HG03378 (cell line): ENCODE results near the gene CTPS1.

ENCODE experiments used
- ATAC-seq: cut with Tn5 transposase; IDR thresholded peaks from one replicate; pipeline ENCODE4 v1.9.1; 2021; ENCODE audit warnings: mild to moderate bottlenecking, moderate library complexity; ENCODE audit not compliant: unreplicated experiment

CTPS1 gene

DNA sequence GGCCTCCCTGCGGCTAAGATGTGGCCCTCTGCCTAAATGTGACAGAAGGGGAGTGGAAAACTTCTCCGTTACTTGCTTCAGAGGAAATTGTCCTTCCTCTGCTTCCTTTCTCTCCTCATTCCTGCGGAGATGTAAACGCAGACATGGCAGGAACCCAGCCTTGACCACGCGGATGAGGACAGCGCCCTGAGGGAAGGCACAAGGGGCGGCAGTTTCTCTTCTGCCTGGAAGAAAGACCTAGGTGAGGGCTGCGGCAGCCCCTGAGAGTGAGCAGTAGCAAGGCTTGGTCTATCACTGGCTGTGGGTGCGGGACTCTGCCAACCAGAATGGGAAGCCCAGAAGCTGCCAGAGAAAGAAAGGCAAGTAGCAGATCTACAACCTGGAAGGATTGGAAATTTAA is 14.0 kb upstream of the CTPS1 start:
- ATAC-seq: no peak

DNA sequence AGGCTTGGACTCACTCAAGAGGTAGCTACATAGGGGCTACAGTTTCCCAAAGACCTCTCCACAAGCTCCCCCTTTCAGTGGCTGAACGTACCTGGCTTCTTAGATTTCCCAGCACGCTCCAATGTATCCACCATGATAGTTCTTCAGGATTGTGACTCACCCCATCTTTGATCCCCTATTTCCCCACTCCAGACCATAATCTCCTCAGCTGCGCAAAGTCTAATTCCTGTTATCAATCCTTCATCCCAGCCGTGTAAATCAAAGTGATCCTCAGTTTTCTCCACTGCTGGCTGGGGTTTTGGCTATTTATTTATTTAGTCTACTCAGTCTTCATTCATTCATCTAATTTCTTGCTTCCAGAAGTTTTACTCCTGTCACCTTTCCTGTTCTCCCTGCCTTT is 13.1 kb upstream of the CTPS1 start:
- no peak for ATAC-seq

DNA sequence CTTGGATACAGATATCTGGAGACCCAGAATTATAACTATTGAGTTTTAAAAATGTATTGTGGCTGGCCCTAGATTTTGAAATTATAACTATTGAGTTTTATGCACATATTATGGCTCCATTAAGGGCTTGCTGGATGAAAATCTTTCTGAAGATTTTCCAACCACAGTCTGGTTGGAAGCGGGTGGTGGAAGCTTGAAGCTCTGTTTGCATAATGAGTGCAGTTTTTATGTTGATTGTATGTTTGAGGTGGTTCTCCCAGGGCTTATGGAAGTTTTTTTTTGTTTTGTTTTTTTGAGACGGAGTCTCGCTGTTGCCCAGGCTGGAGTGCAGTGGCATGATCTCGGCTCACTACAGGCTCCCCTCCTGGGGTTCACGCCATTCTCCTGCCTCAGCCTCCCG is 10.1 kb upstream of the CTPS1 start:
- ATAC-seq: no peak

DNA sequence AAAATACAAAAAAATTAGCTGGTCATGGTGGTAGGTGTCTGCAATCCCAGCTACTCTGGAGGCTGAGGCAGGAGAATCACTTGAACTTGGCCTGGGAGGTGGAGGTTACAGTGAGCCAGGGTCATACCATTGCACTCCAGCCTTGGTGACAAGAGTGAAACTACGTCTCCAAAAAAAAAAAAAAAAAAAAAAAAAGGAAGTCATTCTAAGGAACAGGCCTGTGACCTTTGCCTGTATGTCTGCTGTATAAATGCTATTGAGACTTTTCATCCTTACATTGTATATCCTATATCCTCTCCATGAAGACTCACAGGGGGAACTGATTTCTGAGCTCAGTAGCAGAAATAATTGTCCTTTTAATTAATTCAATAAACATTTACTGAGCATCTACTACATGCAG is 7.5 kb upstream of the CTPS1 start:
- no peak for ATAC-seq

DNA sequence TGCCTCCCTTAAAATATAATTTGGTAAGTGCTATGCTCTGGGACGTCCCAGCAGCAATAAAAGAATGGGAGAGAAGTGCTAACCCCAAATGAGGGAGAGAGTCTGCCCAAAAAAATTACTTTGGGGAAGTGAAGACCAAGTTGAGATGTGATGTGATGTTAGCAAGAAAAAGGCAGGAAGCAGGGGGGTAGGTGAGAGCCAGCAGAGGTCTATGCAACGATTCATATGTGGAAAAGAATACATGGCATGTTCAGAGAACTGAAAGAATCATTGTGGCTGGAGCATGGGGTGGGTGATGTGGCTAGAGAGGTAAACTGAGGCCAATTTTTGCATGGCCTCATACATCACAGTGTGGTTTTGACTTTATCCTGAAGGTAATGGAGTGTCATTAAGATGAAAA is 5.6 kb upstream of the CTPS1 start:
- ATAC-seq: no peak

DNA sequence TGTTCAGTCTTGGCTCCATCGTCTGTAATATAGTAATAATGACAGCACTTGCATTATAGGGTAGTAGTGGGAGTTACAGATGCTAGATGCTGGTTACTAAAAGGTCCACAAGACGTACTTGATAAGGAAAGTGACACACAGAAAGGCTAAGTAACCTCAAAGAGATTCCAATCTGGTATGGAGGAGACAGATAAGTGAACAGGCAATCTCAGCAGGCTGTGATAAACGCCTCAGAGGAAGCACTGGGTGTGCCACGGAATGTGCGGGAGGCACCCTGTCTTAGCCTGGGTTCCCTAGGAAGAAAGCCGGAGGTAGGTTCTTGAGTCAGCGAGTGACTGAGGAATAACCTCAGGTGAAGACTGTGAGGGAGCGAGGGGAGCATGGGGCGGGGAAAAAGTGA is 4.6 kb upstream of the CTPS1 start:
- no peak for ATAC-seq

DNA sequence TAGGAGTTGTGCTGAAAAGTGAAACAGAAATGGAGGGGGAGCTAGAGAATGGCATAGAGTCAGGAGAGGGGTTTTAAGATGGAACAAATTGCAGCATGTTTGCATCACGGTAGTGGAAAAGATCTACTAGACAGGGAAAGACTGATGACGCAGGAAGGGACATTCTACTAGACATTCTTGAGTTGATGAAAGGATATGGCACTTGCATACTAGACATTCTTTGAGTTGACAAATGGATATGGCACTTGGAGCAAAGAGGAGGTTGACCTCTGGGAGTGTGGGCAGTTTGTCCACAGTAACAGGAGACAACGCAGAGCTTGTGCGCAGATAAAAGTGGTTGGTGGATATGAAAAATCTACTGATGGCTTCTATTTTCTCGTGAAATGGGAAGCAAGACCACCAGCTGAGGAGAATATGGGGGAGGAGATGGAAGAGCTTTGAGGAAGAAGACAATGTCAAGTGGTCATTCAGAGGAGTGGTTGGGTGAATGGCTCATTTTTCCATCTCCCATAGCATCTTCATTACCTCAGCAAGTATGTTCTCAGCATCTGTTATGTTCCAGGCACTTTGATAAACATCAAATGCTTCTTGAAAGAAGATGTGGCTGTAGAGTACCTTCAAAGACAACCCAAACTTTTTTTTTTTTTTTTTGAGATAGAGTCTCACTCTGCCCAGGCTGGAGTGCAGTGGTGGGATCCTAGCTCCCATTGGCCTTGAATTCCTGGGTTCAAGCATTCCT is 2.4 kb upstream of the CTPS1 start:
- no peak for ATAC-seq

DNA sequence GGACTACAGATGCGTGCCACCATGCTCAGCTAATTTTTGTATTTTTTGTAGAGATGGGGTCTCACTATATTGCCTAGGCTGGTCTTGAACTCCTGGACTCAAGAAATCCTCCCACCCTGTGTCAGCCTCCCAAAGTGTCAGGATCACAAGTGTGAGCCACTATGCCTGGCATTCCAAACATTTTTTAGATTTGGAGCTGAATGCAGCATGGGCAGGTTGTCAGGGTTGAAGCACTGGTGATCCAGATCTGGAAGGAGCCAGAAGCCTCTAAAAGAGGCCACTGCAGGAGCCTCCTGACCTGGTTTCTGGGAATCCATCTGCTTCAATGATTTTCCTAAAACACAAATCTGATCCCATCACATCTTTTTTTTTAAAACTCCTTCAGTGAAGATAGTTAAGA is 1.8 kb upstream of the CTPS1 start:
- no peak for ATAC-seq

DNA sequence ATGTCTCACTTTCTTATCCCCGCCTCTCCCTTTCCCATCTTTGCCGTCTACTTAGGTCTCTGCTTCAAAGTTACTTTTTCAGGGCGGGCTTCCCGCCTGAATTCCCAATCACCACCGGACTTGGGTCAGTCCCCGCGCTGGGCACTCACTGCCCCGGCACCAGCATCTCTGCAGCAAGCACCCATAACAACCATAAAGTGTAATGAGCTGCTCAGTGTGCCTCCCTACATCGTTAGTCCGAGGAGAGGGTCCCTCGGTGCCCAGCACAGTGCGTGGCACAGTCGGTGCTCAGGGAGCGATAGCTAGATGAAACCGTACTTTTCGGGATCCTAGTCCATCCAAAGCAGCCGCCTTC is 633 bp upstream of the CTPS1 start:
- ATAC-seq: no peak

DNA sequence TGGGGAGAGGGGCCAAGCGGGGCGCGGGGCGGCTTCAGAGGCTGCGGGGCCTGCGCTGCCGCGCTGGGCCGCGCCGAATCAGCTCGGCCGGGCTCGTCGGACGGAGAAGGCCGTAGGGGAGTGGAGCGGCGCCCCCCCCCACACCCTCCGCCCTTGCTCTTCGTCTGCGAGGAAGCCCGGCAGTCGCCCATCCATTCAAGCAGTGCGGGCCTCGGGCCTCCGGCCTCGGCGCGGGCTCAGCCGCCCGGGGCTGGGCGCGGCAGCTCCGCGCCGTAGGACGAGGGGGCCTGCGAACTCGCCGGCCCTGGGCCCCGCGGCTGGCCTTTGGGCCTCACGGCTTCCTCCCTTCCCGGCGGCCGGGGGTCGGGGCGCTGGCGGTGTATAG is 564 bp downstream of the CTPS1 start:
- ATAC-seq: peak; percentile 9

DNA sequence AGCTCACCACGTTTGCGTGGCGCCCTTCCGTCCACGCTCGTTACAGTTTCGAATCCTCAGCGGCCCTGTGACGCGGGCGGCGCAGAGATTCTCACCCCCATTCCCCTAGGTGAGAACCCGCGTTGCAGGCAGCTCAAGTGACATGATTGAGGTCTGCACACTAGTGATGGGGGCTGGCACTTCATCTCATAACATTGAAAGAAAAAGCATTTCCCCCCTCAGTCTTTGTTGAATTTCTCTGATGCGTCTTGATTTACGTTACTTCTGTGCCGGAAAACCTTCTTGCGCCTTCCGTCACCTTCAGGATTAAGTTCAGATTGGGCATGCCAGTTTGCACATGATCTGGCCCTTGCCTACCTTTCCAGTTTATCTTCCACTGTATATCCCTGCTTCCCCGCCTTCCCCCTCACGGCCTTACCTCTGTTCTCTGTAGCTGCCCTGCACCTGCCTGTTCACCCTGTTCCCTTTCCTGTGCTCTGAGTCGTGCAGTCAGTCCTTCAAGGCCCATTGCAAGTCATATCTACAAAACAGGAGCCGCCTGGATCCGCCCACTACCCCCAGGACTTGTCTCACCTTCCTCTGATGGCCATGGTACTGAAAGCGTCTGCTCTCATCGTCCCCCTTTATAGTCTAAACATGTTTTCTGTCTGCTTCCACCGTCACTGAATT is 1.1 kb downstream of the CTPS1 start:
- peak; percentile 8 for ATAC-seq

DNA sequence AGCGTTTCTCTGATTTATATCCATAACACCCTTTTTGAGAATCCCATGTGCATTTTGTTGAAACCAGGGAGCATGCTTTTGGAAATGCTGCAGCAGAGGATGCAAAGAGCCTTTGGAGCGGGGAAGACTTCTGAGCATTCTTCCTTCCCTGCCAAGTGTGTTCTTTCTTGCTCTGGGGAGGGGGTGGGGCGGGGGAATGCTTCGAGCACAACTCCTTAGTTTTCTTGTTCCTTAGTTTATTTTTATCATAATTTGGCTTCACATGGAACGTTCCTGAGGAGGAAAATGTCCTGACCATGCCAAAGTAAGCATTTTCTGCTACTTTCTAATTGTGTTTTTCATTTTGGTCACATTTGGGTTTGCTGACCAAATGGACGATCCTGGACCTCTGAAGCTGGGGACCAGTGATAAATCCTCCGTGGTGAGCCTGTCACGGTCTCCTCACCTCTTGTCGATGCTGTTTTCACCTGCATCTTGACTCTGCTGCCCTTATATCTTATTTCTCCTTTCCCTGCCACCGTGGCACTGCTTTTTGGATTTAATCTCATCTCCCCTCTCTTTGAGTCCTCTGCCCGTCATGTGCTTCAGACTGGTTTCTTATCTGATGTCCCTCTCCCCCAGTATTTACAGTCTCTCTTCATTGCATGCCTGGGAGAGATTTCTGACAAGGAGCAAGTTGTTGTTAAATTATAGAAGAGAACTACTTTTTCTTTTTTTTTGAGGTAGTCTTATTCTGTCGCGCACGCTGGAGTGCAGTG is 2.4 kb downstream of the CTPS1 start:
- ATAC-seq: no peak

DNA sequence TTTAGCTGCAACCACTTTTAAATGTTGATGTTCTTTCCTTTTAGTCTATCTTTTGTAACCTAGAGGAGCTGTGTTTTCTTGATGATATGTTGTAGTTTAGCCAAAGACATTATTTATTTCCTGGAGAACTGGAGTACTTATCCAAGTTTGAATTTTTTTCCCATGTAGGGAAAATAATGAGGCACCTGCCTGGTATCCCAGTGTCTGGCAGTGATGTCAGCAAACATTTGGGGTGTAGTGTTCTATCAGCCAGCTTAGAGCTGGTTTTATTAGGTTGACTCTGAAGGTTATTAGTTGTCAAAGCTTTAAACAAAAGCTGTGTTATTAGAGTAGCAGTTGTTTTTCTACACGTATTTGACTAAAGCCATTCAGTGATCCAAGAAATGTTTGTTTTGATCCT is 3.2 kb downstream of the CTPS1 start:
- no peak for ATAC-seq

DNA sequence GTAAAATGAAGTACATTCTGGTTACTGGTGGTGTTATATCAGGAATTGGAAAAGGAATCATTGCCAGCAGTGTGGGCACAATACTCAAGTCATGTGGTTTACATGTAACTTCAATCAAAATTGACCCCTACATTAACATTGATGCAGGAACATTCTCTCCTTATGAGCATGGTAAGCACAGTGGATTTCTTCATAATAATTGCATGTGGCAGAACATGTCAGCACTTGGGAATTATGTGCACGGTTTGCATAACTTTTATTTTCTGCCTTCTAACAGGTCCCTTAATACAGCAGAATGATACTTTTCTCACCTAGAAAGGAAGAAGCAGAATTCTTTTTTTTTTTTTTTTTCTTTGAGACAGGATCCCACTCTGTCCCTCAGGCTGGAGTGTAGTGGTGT is 3.8 kb downstream of the CTPS1 start:
- no peak for ATAC-seq

DNA sequence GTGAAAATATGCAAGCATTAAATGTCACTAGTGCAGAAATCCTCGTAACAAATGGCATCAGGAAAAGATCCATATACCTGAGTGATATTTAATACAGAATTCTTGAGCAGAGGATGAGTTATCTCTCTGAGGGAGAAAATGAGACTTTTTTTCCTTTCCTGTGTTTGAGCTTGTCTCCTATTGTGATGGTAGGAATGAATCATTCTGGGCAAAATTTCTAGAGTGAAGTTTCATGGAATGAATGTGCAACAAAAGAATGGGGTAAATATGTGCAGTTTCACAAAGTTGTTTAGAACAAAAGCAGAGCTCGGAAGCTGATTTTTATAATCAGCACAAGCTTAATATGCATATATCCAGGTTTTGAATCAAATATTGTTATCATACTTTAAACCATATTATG is 4.6 kb downstream of the CTPS1 start:
- ATAC-seq: no peak

DNA sequence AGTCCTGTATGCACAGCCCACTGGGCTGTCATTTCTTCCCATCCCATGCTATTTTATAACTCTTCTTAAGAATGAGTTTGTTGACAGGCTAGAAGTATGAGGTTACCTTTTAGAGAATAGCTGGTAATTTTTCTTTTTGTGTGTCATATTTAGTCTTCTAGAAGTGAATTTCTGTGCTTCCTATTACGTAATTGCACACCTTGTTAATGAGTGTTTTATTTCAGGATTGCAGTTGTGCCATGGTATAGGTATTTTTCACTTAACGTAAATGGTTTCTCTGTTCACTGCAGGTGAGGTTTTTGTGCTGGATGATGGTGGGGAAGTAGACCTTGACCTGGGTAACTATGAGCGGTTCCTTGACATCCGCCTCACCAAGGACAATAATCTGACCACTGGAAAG is 5.0 kb downstream of the CTPS1 start:
- no peak for ATAC-seq

DNA sequence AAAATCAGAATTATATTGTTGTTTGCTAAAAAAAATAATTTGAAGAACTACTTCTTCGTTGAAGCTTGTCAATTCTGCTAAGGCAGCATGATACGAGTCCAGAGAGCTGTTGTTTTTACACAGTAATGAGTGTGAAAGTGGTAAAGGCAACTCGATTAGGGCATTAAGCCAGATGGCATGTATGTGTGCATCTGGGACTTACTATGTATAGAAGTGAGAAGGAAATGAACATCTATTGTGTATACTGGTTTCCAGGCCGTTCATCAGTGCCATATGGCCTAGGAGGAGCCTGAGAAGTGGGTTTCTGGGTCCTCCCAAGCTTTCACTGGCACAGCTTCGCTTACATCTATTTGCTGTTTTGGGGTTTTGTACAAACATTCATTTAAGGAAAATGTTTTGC is 5.7 kb downstream of the CTPS1 start:
- ATAC-seq: no peak

DNA sequence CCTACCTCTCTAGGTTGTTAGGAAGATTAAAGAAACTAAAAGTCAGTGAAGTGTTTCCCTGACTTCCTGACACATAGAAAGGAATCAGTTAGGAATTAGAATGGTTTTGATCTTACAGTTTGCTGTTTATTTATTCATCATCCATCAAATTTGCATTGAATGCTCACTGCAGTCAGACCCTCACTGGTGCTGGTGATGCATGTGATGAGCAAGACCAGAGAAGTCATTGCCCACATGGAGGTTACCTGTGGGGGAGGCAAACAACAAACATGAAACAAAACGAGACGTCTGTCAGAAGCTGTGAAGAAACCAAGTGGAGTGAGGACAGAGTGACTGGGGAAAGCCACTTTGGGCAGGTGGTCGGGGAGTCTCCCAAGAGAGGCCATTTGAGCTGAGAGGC is 6.4 kb downstream of the CTPS1 start:
- no peak for ATAC-seq

DNA sequence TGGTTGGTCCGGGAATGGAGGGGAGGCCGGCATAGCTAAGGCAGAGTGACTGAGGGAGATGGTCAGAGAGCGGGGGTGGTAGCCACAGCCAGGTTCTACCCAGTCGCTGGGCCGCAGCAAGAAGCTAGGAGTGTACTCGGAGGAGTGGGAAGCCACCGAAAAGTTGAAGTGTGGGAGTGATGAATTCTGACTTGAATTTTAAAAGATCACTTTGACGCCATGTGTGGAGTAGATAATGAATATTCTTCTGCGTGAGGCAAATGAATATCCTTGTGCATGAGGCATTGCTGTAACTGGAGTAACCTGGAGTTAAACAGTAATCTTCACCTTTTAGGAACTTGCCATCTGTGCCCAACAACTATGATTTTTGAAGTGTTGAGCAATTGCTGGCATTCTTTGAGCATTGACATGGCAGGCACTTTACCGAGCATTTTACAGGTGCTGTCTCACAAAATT is 6.9 kb downstream of the CTPS1 start:
- ATAC-seq: no peak

DNA sequence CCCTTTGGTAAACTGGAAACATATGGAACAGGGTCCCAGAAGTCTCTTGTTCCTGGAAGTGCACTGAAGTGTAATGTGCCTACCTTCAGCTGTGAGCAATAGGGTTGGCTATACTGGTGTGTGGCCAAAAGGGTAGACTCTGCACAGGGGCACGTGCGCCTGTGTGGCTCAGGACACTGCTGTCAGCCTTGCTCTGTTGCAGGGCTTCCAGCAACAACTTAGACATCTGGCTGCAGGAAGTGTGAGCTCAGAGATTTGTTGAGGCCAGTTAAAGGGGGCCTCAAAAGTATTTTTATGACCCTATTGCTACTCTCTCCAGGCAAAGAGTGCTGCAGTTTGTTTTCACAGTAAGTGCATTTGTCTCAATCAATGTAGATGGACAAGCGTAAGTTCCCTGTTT is 7.5 kb downstream of the CTPS1 start:
- no peak for ATAC-seq

DNA sequence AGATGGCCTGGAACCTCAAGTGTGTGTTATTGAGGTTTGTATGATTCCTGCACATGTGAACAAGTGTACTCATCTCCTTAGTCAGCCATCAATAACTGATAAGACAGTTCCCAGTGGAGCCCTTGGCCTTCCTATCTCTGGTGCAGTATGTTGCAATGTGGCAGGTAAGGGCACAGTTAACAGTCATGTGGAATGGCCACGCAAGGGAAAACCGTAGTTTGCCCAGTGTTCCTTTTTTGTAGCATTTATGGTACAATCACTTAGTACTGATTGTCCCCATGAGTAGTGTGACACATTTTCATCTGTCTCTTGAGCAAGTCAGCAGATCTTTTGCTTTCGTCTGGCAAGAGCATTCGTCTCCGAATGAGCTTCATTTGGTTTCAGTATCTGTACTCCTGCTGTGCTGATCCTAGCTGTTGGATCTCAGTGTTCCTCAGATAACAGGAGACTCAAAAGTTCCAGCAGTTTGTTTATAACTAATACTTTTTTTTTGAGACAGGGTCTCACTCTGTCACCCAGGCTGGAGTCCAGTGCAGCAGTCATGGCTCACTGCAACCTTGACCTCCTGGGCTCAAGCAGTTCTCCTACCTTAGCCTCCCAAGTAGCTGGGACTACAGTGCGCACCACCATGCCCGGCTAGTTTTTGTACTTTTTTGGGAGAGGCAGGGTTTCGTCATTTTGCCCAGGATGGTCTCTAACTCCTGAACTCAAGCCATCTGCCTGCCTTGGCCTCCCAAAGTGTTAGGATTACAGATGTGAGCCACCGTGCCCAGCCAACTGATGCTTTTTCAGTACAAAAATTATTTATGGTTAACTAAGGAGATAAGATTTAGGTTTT is 8.2 kb downstream of the CTPS1 start:
- no peak for ATAC-seq
